Keratinocyte (primary cell): Measurements from ENCODE around the gene CDH8.
"Not testable (repeated sequence)": the region's sequence is repeated elsewhere in the genome, so short reads cannot be mapped to it uniquely, and the experiment has no call there.

Source experiments
- EZH2 ChIP-seq: IDR thresholded peaks from one replicate; pipeline ENCODE4 v1.6.1; 2012; ENCODE audit warnings: inconsistent platforms, mild to moderate bottlenecking, low read length, moderate library complexity
- TF ChIP-seq, protein P1 (sequence below), 3 experiments: IDR thresholded peaks in 1 of 3; conservative IDR thresholded peaks in 1 of 3; optimal IDR thresholded peaks in 1 of 3; 2 replicates in 2 of 3; 3 replicates in 1 of 3; pipeline versions ENCODE3 to v1.5.1; 2011; ENCODE audit warnings: low read length in 3 of 3, mild to moderate bottlenecking in 3 of 3, moderate library complexity in 2 of 3, control low read depth in 1 of 3, inconsistent platforms in 1 of 3; ENCODE audit not compliant: insufficient read depth in 2 of 3; ENCODE audit errors: extremely low read depth in 1 of 3

DNA sequence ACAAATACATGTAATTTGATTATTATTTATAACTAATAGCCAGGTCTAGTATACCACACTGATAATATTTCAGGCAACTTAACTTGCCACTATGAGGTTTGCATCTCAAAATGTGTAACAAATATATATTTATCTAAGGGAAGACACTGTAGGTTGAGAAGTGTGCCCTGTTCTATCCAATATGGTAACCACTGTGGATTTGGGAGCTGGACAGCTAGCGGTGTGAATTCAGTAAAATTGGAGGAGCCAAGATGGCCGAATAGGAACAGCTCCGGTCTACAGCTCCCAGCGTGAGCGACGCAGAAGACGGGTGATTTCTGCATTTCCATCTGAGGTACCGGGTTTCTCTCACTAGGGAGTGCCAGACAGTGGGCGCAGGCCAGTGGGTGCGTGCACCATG, 235.0 kb downstream of the CDH8 start:
- TF ChIP-seq, protein P1, sequence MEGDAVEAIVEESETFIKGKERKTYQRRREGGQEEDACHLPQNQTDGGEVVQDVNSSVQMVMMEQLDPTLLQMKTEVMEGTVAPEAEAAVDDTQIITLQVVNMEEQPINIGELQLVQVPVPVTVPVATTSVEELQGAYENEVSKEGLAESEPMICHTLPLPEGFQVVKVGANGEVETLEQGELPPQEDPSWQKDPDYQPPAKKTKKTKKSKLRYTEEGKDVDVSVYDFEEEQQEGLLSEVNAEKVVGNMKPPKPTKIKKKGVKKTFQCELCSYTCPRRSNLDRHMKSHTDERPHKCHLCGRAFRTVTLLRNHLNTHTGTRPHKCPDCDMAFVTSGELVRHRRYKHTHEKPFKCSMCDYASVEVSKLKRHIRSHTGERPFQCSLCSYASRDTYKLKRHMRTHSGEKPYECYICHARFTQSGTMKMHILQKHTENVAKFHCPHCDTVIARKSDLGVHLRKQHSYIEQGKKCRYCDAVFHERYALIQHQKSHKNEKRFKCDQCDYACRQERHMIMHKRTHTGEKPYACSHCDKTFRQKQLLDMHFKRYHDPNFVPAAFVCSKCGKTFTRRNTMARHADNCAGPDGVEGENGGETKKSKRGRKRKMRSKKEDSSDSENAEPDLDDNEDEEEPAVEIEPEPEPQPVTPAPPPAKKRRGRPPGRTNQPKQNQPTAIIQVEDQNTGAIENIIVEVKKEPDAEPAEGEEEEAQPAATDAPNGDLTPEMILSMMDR (optimal IDR thresholded peaks at IDR 0.05 in 1 of 3, IDR thresholded peaks at IDR 0.05 in 1 of 3, conservative IDR thresholded peaks at IDR 0.05 in 1 of 3; ENCODE audit: extremely low read depth in 1 of 3, insufficient read depth in 2 of 3, low read length in 3 of 3) = not testable (repeated sequence)
- TF ChIP-seq EZH2 = not testable (repeated sequence)
